Progenitor cell of endocrine pancreas (in vitro differentiated cells): ENCODE measurements around the gene TARP.

Experiments
- DNase-seq: peaks from one replicate; pipeline ENCODE4 v3.0.0; 2021; ENCODE audit warnings: low spot score; ENCODE audit not compliant: unreplicated experiment
- H3K27ac Mint-ChIP-seq: 2 replicates; pipeline ENCODE4 v1.8.0; 2021; ENCODE audit warnings: mild to moderate bottlenecking, moderate library complexity, mixed read lengths
- H3K27me3 Mint-ChIP-seq: 2 replicates; pipeline ENCODE4 v1.8.0; 2021; ENCODE audit warnings: mixed read lengths
- H3K36me3 Mint-ChIP-seq: 2 replicates; pipeline ENCODE4 v1.8.0; 2022; ENCODE audit warnings: mixed read lengths; ENCODE audit not compliant: insufficient read depth
- H3K4me1 Mint-ChIP-seq: 2 replicates; pipeline ENCODE4 v1.8.0; 2021; ENCODE audit warnings: low read depth, mixed read lengths
- H3K4me3 Mint-ChIP-seq: 2 replicates; pipeline ENCODE4 v1.8.0; 2021; ENCODE audit warnings: low read depth, mild to moderate bottlenecking, moderate library complexity, mixed read lengths
- H3K9me3 Mint-ChIP-seq: 2 replicates; pipeline ENCODE4 v1.8.0; 2021; ENCODE audit warnings: low read depth, mixed read lengths
- CTCF ChIP-seq: fragments of 200-600 bp; sonication (generic); IDR thresholded peaks from one replicate; pipeline ENCODE4 v1.5.0; 2021; ENCODE audit warnings: antibody characterized with exemption, mild to moderate bottlenecking; ENCODE audit not compliant: unreplicated experiment

TARP gene

GRCh38 chr7:38309555-38309954 lies 36.1 kb upstream of the TARP start:
- no peak overlapping the region for H3K4me3 Mint-ChIP-seq
- no peak for TF ChIP-seq CTCF
- no peak overlapping the region for H3K27ac Mint-ChIP-seq
- H3K27me3 Mint-ChIP-seq: peaks cover 2% of the 10 kb centered on the region
- no peaks in the 10 kb centered on the region for H3K9me3 Mint-ChIP-seq
- DNase-seq: no peak
- H3K4me1 Mint-ChIP-seq: no peaks in the 10 kb centered on the region
- H3K36me3 Mint-ChIP-seq: no peaks in the 10 kb centered on the region

GRCh38 chr7:38308140-38308539 lies 34.7 kb upstream of the TARP start:
- no peaks in the 10 kb centered on the region for H3K36me3 Mint-ChIP-seq
- no peaks in the 10 kb centered on the region for H3K4me1 Mint-ChIP-seq
- no peak overlapping the region for H3K4me3 Mint-ChIP-seq
- no peak for TF ChIP-seq CTCF
- peaks cover 3% of the 10 kb centered on the region for H3K27me3 Mint-ChIP-seq
- DNase-seq: no peak
- H3K27ac Mint-ChIP-seq: no peak overlapping the region
- H3K9me3 Mint-ChIP-seq: no peaks in the 10 kb centered on the region

DNA sequence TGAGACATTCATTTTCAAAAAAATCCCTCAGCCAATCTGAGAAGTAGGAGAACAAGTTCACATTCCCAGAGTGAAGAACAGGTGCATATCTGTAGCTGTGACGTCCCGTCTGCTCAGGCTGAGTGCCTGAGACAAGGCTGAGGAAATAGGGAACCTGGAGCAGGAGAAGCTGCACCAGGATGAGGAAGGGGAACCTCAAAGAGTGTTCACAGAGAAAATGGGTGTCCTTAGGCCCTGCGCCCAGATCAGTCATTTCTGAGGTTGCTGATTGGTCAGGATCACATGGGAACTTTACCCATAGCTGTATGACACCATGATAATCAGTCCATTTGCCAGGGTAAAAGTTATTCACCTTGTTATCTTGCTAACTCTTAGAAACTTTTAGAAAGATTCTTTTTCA lies 34.2 kb upstream of the TARP start:
- Mint-ChIP-seq H3K27me3 (peaks cover 3% of the 10 kb centered on the region), H3K27ac (no peak overlapping the region), H3K9me3 (no peaks in the 10 kb centered on the region), H3K4me1 (no peaks in the 10 kb centered on the region), H3K36me3 (no peaks in the 10 kb centered on the region), H3K4me3 (no peak overlapping the region)
- DNase-seq: no peak
- no peak for TF ChIP-seq CTCF

DNA sequence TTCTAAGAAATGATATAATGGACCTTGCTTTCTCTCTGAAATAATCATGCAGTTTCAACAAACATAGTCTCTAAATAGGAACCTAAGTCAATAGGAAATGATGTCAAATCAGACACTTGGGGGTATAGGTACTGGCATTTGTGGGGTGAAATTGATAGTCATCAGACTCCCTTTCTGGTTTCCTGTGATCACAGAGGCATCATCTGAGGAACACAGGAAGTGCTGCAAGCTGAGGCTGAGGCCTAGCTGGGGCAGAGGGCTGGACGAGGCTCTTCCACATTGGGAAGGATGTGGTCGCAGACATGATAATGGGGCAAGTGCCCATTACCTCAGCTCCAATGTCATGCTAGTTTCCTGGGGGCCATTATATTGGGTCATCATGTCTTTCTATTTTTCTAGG lies 33.5 kb upstream of the TARP start:
- no peak for TF ChIP-seq CTCF
- Mint-ChIP-seq H3K27me3 (peaks cover 3% of the 10 kb centered on the region), H3K27ac (no peak overlapping the region), H3K4me3 (no peak overlapping the region), H3K36me3 (no peaks in the 10 kb centered on the region), H3K4me1 (no peaks in the 10 kb centered on the region), H3K9me3 (no peaks in the 10 kb centered on the region)
- DNase-seq: no peak

DNA sequence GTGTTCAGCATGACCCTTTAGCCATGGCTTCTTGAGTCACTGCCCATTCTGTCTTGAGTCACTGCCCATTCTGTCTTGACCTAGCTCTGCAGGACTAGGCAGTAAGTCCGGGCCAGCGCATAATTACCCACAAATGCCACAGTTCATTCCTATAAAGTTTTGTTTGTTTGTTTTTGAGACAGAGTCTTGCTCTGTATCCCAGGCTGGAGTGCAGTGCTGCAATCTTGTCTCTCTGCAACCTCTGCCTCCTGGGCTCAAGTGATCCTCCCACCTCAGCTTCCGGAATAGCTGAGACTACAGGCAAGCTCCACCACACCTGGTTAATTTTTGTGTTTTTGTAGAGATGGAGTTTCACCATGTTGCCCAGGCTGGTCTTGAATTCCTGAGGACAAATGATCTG lies 32.7 kb upstream of the TARP start:
- no peak overlapping the region for H3K27ac Mint-ChIP-seq
- no peak for DNase-seq
- no peaks in the 10 kb centered on the region for H3K9me3 Mint-ChIP-seq
- TF ChIP-seq CTCF: no peak
- H3K27me3 Mint-ChIP-seq: peaks cover 3% of the 10 kb centered on the region
- H3K4me1 Mint-ChIP-seq: no peaks in the 10 kb centered on the region
- no peaks in the 10 kb centered on the region for H3K36me3 Mint-ChIP-seq
- no peak overlapping the region for H3K4me3 Mint-ChIP-seq
